Measurements from ENCODE around the gene CRHR2.

The CRHR2 gene

DNA sequence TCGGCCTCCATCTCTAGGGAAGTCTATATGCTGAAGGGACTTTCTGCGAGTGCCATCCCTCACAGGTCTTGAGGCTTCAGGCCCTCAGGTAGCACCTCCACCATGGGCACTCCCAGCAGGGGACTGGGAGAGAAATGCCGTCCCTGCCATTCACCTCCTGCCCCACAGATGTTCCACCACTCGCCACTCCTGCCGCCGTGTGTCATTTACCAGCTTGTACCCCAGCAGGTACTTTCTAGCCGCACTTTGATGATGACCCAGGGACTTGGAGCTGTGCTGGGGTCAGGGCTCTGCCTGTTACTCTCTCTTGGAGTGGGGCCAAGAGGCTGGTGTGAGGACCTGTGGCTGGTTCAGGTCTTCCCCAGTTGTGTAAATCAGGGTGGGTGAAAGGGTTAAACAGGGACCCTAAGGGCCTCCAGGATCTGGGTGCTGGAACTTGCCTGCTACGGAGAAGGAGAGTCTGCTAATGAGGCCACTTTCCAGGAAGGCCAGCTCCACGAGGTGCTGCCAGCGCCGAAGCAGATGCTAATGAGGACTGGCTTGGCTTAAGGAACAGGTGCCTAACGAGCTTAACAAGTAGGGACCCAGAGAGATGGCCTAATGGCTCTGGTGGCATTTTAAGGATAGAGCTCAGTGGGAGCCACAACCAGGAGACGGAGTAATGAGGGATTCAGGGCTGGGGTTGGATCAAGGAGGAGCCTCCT, 32.4 kb downstream of the CRHR2 start:
- H3K4me3 ChIP-seq (ENCODE audit: low read length) = no peak overlapping the region
- TF ChIP-seq, protein P1, sequence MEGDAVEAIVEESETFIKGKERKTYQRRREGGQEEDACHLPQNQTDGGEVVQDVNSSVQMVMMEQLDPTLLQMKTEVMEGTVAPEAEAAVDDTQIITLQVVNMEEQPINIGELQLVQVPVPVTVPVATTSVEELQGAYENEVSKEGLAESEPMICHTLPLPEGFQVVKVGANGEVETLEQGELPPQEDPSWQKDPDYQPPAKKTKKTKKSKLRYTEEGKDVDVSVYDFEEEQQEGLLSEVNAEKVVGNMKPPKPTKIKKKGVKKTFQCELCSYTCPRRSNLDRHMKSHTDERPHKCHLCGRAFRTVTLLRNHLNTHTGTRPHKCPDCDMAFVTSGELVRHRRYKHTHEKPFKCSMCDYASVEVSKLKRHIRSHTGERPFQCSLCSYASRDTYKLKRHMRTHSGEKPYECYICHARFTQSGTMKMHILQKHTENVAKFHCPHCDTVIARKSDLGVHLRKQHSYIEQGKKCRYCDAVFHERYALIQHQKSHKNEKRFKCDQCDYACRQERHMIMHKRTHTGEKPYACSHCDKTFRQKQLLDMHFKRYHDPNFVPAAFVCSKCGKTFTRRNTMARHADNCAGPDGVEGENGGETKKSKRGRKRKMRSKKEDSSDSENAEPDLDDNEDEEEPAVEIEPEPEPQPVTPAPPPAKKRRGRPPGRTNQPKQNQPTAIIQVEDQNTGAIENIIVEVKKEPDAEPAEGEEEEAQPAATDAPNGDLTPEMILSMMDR (conservative IDR thresholded peaks at IDR 0.05; ENCODE audit: low read depth, low read length) = no peak
- DNase-seq (ENCODE audit: low read depth) = no peak

DNA sequence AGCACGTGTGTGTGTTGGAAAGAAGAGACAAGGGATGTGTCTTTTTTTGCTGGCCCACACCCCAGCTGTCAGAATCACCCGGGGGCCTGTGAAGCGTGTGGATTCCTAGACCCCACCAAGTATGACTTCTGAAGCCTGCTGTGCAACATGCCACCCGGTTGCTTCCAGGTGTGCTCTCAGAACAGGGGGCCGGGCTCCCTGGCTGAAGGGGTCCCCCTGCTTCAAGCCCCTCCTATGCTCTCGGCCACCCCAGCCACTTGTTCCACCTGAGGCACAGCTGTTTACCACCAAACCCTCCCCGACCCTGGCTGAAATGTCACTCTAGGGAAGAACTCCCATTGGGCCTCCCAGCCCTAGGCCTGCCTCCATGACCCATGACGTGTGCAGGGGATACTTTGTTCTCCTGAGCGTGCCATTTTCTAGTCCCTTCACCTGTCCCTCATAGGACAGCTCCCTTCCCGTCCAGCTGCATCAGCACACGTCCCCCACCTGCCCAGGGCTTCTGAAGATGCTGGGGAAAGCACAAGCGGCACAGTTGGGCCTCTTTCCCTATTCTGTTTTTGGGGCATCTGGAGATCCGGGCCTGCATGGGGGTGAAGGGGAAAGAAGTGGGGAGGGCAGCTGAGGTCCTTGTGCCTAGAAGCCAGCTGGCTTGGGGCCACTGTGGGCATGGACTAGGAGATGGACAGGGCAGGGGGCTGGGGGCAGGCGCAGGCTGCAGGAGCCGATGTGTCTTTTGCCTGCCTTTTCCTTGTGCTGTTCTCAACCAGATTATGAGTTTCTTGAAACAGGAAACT, 33.3 kb downstream of the CRHR2 start:
- TF ChIP-seq, protein P1 (conservative IDR thresholded peaks at IDR 0.05; ENCODE audit: low read depth, low read length) = no peak
- no peak overlapping the region for H3K4me3 ChIP-seq (ENCODE audit: low read length)
- no peak for DNase-seq (ENCODE audit: low read depth)

DNA sequence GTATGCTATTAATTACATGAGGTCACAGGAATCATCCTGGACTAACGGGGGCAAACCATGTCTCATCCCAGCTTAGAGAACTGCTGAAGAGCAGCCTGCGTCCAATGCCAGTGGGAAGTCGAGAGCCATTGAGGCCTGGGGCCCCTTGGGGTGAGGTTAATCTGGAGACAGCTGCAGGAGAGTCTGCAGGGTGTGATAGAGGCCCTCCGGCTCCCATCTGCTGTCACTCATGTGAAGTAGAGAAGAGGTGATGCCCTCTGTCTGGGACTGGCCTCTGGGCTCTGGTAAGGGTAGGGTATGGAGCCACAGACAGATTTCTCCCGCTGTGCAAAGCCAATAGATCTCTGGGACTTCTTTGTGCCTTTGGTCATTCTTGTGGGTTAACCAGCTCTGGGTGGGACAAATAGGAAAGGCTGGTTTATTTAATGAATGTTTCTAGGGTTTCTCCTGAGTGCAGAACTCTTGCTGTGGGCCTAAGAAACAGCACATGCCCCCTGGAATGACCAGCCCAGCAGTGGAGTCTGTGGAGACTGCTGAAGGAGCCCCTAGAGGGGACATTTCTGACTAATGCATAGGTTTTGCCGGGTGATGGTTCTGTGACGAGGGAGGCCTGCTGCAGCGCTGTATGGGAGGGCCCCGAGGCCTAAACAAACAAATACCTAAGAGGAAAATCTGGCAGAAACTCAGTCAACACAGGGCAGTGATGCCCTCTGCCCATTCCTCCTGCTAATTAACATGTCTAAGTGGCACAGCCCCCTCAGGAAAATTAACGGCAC, 34.5 kb downstream of the CRHR2 start:
- TF ChIP-seq, protein P1 (conservative IDR thresholded peaks at IDR 0.05; ENCODE audit: low read depth, low read length) = no peak
- DNase-seq (ENCODE audit: low read depth) = no peak
- no peak overlapping the region for H3K4me3 ChIP-seq (ENCODE audit: low read length)

DNA sequence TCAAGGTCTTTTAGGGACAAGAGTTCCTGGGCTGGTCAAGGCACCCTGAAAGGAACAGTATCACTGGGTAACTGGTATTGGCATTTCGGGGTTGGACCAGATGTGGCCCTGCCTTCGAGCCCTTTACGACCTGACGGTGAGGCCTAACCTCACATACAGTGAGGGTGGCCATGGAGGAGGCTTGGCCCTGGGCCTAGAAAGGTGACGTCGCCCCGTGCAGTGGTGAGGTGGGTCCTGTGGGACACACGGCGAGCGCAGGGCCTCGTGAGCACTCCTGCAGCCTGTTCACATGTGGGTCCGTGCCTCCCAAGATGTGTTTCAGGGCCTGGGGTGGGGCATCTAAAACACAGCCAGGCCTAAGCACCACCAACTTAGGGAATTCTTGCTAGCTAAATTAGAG, 36.1 kb downstream of the CRHR2 start:
- TF ChIP-seq, protein P1 (conservative IDR thresholded peaks at IDR 0.05; ENCODE audit: low read depth, low read length) = no peak
- DNase-seq (ENCODE audit: low read depth) = no peak
- H3K4me3 ChIP-seq (ENCODE audit: low read length) = no peak overlapping the region

DNA sequence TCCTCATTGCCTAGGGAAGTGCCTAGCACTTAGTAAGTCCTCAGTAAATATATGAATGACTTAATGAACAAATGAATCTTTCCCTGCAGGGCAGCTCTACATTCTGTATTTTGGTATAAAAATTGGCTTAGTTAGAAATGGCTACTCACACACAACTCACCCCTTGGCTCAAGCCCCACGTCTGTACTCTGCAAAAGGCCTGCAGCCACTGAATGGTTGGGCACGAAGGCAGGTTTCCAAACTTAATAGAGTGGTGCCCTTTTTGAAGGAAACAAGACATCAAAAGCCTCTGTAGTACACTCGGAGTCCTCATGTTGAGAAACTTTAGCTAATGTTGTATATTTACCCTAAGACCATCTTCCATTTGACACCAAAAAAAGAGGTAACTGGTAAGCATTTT, 36.6 kb downstream of the CRHR2 start:
- TF ChIP-seq, protein P1 (conservative IDR thresholded peaks at IDR 0.05; ENCODE audit: low read depth, low read length) = no peak
- DNase-seq (ENCODE audit: low read depth) = no peak
- no peak overlapping the region for H3K4me3 ChIP-seq (ENCODE audit: low read length)

DNA sequence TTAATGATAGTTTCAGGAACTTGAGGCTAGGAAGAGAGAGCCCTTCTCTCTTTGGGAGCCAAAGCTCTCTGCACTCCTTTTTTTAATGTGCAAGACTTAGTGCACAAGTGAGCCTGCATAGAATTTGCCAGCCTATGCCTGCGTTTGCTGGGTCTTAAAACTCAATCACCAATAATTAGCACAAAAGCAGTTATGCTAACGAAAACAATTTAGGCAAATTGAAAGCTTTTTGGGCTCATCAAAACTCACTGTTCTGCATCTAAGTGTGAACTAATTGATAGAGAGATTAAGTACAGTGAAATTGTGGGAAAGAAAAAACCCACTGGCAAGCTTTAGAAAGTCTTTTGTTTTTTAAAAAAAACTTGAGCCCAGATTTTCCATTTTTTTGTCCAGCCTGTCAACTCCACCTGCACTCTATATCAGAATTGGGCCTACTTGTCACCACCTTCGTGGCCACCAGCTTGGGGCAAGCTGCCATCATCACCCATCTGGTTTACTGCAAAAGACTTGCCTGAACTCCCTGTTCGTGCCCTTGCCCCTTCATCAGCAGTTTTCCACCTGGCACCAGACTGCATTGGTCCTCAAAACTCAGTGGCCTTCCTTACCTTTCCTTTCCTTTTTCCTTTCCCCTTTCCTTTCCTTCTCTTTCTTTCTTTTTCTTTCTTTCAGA, 37.8 kb downstream of the CRHR2 start:
- no peak for DNase-seq (ENCODE audit: low read depth)
- TF ChIP-seq, protein P1 (conservative IDR thresholded peaks at IDR 0.05; ENCODE audit: low read depth, low read length) = no peak
- H3K4me3 ChIP-seq (ENCODE audit: low read length) = no peak overlapping the region

Data from retinal pigment epithelial cell (primary cell).